ENCODE measurements around the gene LMAN2L. TPM values are rescaled to one million over a fixed set of nuclear protein-coding genes. Genes with fewer than 3 reads are reported as not detected.

The LMAN2L gene
- total and polyA plus RNA-seq, 12 donors = 12.3 to 36.8 (median 15.8) TPM

GRCh38 chr2:96695602-96696001 is 44.3 kb downstream of the LMAN2L start:
- Histone ChIP-seq H3K27ac (no peak overlapping the region), H3K4me1 (replicated peaks in 1 of 2) (no peaks in the 10 kb centered on the region), H3K4me3 (no peak overlapping the region), H3K36me3 (replicated peaks in 1 of 2) (no peaks in the 10 kb centered on the region), H3K27me3 (no peaks in the 10 kb centered on the region), H3K9me3 (replicated peaks in 1 of 3) (no peaks in the 10 kb centered on the region)
- no peak for DNase-seq
- intact Hi-C loops (cut with DNase I) = no loop called here
- no peak for TF ChIP-seq POLR2A (IDR thresholded peaks at IDR 0.05)
- TF ChIP-seq CTCF (IDR thresholded peaks at IDR 0.05) = no peak
- WGBS, 4 donors = 85 to 93% (median 89%) methylated on average over 8 to 15 of the region's 15 CpGs

- WGBS, 4 donors = 80 to 86% (median 84%) methylated on average over 5 to 13 of the region's 13 CpGs
Observed at GRCh38 chr2:96694816-96695455, 44.9 kb downstream of the LMAN2L start.

GRCh38 chr2:96694279-96694678 is 45.6 kb downstream of the LMAN2L start:
- Histone ChIP-seq H3K9me3 (replicated peaks in 1 of 3) (no peaks in the 10 kb centered on the region), H3K27me3 (no peaks in the 10 kb centered on the region), H3K4me3 (no peak overlapping the region), H3K27ac (no peak overlapping the region), H3K36me3 (replicated peaks in 1 of 2) (no peaks in the 10 kb centered on the region), H3K4me1 (replicated peaks in 1 of 2) (no peaks in the 10 kb centered on the region)
- WGBS, 4 donors = 91 to 95% (median 93%) methylated on average over 7 to 8 of the region's 8 CpGs
- intact Hi-C loops (cut with DNase I) = no loop called here
- TF ChIP-seq CTCF (IDR thresholded peaks at IDR 0.05) = no peak
- no peak for TF ChIP-seq POLR2A (IDR thresholded peaks at IDR 0.05)
- no peak for DNase-seq

More at GRCh38 chr2:96694816-96695455, 44.9 kb downstream of the LMAN2L start:
- TF ChIP-seq POLR2A (IDR thresholded peaks at IDR 0.05) (no peak), CTCF (IDR thresholded peaks at IDR 0.05) (no peak)
- no peaks in the 10 kb centered on the region for H3K4me1 ChIP-seq (replicated peaks in 1 of 2)
- H3K27ac ChIP-seq = no peak overlapping the region
- DNase-seq = no peak
- H3K9me3 ChIP-seq (replicated peaks in 1 of 3) = no peaks in the 10 kb centered on the region
- H3K4me3 ChIP-seq = no peak overlapping the region
- no peaks in the 10 kb centered on the region for H3K36me3 ChIP-seq (replicated peaks in 1 of 2)
- intact Hi-C loops (cut with DNase I) = no loop called here
- H3K27me3 ChIP-seq = no peaks in the 10 kb centered on the region

- intact Hi-C loops (cut with DNase I) = no loop called here
- H3K27me3 ChIP-seq = no peaks in the 10 kb centered on the region
- H3K4me1 ChIP-seq (replicated peaks in 1 of 2) = no peaks in the 10 kb centered on the region
- H3K27ac ChIP-seq = no peak overlapping the region
- H3K36me3 ChIP-seq (replicated peaks in 1 of 2) = no peaks in the 10 kb centered on the region
- no peak for DNase-seq
- no peaks in the 10 kb centered on the region for H3K9me3 ChIP-seq (replicated peaks in 1 of 3)
- TF ChIP-seq CTCF (IDR thresholded peaks at IDR 0.05) (no peak), POLR2A (IDR thresholded peaks at IDR 0.05) (no peak)
- 74 to 89% (median 86%) methylated on average over 6 to 14 of the region's 14 CpGs for WGBS, 4 donors
- H3K4me3 ChIP-seq = no peak overlapping the region
Observed at GRCh38 chr2:96693286-96694200, 46.3 kb downstream of the LMAN2L start.
